HL-60 (cell line): ENCODE measurements around the gene UGT2B10.

Source experiments
- DNase-seq, 2 experiments: peaks; one replicate each; pipeline ENCODE4 v3.0.0-alpha.2; 2010 to 2020; ENCODE audit warnings: low read depth in 1 of 2, low spot score in 1 of 2
- H3K27ac ChIP-seq: fragments of 250-450 bp; sonication (Bioruptor Pico); replicated peaks from 2 replicates; pipeline ENCODE4 v1.5.1; 2020; ENCODE audit warnings: mild to moderate bottlenecking, moderate library complexity
- H3K27me3 ChIP-seq: fragments of 250-450 bp; sonication (Bioruptor Pico); 2 replicates; pipeline ENCODE4 v1.5.1; 2021; ENCODE audit warnings: mild to moderate bottlenecking, moderate library complexity; ENCODE audit not compliant: insufficient read depth, poor library complexity, severe bottlenecking
- H3K4me3 ChIP-seq: replicated peaks from 2 replicates; pipeline ENCODE4 v1.5.1; 2011; ENCODE audit warnings: mild to moderate bottlenecking, control low read depth, low read length; ENCODE audit not compliant: insufficient read depth
- CTCF ChIP-seq: IDR thresholded peaks from one replicate; pipeline ENCODE4 v1.5.1; 2011; ENCODE audit warnings: low read length, control low read depth, inconsistent platforms; ENCODE audit not compliant: insufficient read depth
- GABPA ChIP-seq: IDR thresholded peaks from 2 replicates; pipeline ENCODE4 v1.6.1; 2012; ENCODE audit warnings: low read depth
- POLR2AphosphoS5 ChIP-seq: IDR thresholded peaks from 2 replicates; pipeline ENCODE4 v1.6.1; 2012; ENCODE audit warnings: low read depth
- REST ChIP-seq: IDR thresholded peaks from 2 replicates; pipeline ENCODE4 v1.6.1; 2012; ENCODE audit warnings: low read depth; ENCODE audit not compliant: insufficient replicate concordance
- SPI1 ChIP-seq: IDR thresholded peaks from 2 replicates; pipeline ENCODE4 v1.6.1; 2012; ENCODE audit warnings: low read depth, mild to moderate bottlenecking, borderline replicate concordance

UGT2B10 gene

GRCh38 chr4:68858039-68858438, 42.2 kb downstream of the UGT2B10 start:
- Histone ChIP-seq H3K27me3 (no peaks in the 10 kb centered on the region), H3K4me3 (no peak overlapping the region), H3K27ac (no peak overlapping the region)
- DNase-seq: no peak
- TF ChIP-seq CTCF: no peak
- TF ChIP-seq GABPA: no peak
- no peak for TF ChIP-seq SPI1
- no peak for TF ChIP-seq POLR2AphosphoS5
- TF ChIP-seq REST: no peak

- TF ChIP-seq POLR2AphosphoS5: no peak
- TF ChIP-seq REST: no peak
- no peak for TF ChIP-seq SPI1
- TF ChIP-seq CTCF: no peak
- TF ChIP-seq GABPA: no peak
- Histone ChIP-seq H3K27me3 (no peaks in the 10 kb centered on the region), H3K27ac (no peak overlapping the region), H3K4me3 (no peak overlapping the region)
- DNase-seq: no peak
Observed at GRCh38 chr4:68859655-68860054, 43.9 kb downstream of the UGT2B10 start.

- DNase-seq: no peak
- Histone ChIP-seq H3K4me3 (no peak overlapping the region), H3K27me3 (no peaks in the 10 kb centered on the region), H3K27ac (no peak overlapping the region)
- TF ChIP-seq CTCF (no peak), POLR2AphosphoS5 (no peak), REST (no peak), SPI1 (no peak), GABPA (no peak)
Observed at GRCh38 chr4:68861057-68861456, 45.3 kb downstream of the UGT2B10 start.
